GM23338 (cell line): Measurements from ENCODE around the gene PRPS2. TPM values are rescaled to one million over a fixed set of nuclear protein-coding genes. Genes with fewer than 3 reads are reported as not detected.

Experiments used
- ATAC-seq: fragments of 200-7000 bp; cut with Tn5 transposase; 3 replicates; pipeline ENCODE4 v1.9.1; 2020
- DNase-seq: peaks from one replicate; pipeline ENCODE4 v3.0.0-alpha.2; 2015; ENCODE audit warnings: low spot score
- H2AFZ ChIP-seq: fragments of 200-600 bp; sonication (generic); 2 replicates; pipeline ENCODE4 v1.8.0; 2016; ENCODE audit warnings: antibody characterized with exemption, mild to moderate bottlenecking, moderate library complexity
- H3F3A ChIP-seq: fragments of 200-600 bp; sonication (generic); replicated peaks from 2 replicates; pipeline ENCODE4 v1.8.0; 2017; ENCODE audit warnings: antibody characterized with exemption, mixed run types, low read depth
- H3K27ac ChIP-seq: fragments of 200-600 bp; sonication (generic); 2 replicates; pipeline ENCODE4 v1.6.1; 2016; ENCODE audit warnings: low read depth
- H3K27me3 ChIP-seq: fragments of 200-600 bp; sonication (generic); 2 replicates; pipeline ENCODE4 v1.8.0; 2016; ENCODE audit warnings: mild to moderate bottlenecking, mixed run types, moderate library complexity; ENCODE audit not compliant: insufficient read depth
- H3K36me3 ChIP-seq: fragments of 200-600 bp; sonication (generic); 2 replicates; pipeline ENCODE4 v1.8.0; 2016; ENCODE audit warnings: mild to moderate bottlenecking; ENCODE audit not compliant: insufficient read depth
- H3K4me1 ChIP-seq: fragments of 200-600 bp; sonication (generic); 2 replicates; pipeline ENCODE4 v1.8.0; 2016; ENCODE audit warnings: mild to moderate bottlenecking, moderate library complexity; ENCODE audit not compliant: insufficient read depth
- H3K4me2 ChIP-seq: fragments of 200-600 bp; sonication (generic); 2 replicates; pipeline ENCODE4 v1.7.1; 2017; ENCODE audit warnings: mixed run types
- H3K4me3 ChIP-seq: fragments of 200-600 bp; sonication (generic); 2 replicates; pipeline ENCODE4 v1.6.1; 2016; ENCODE audit warnings: mixed run types
- H3K79me2 ChIP-seq: fragments of 200-600 bp; sonication (generic); replicated peaks from 2 replicates; pipeline ENCODE4 v1.8.0; 2017; ENCODE audit warnings: mild to moderate bottlenecking; ENCODE audit not compliant: insufficient read depth
- H3K9me2 ChIP-seq: fragments of 200-600 bp; sonication (generic); 2 replicates; pipeline ENCODE4 v1.8.0; 2017; ENCODE audit not compliant: insufficient read depth
- H4K20me1 ChIP-seq: fragments of 200-600 bp; sonication (generic); replicated peaks from 2 replicates; pipeline ENCODE4 v1.8.0; 2017; ENCODE audit warnings: mild to moderate bottlenecking; ENCODE audit not compliant: insufficient read depth
- H3K27ac Mint-ChIP-seq: 2 replicates; pipeline ENCODE4 v1.8.0; 2020; ENCODE audit warnings: inconsistent platforms, mild to moderate bottlenecking, moderate library complexity, mixed read lengths
- H3K27me3 Mint-ChIP-seq: 3 replicates; pipeline ENCODE4 v1.8.0; 2022; ENCODE audit warnings: low read depth, mild to moderate bottlenecking, moderate library complexity, mixed read lengths, inconsistent platforms; ENCODE audit not compliant: insufficient read depth, poor library complexity
- H3K36me3 Mint-ChIP-seq: 3 replicates; pipeline ENCODE4 v1.8.0; 2021; ENCODE audit warnings: low read depth, mild to moderate bottlenecking, inconsistent platforms, moderate library complexity, mixed read lengths
- H3K4me1 Mint-ChIP-seq: 3 replicates; pipeline ENCODE4 v1.8.0; 2020; ENCODE audit warnings: mild to moderate bottlenecking, inconsistent platforms, mixed read lengths
- H3K4me3 Mint-ChIP-seq: 3 replicates; pipeline ENCODE4 v1.8.0; 2021; ENCODE audit warnings: moderate library complexity, mild to moderate bottlenecking, inconsistent platforms, mixed read lengths
- H3K9me3 Mint-ChIP-seq: 3 replicates; pipeline ENCODE4 v1.8.0; 2020; ENCODE audit warnings: moderate library complexity, mild to moderate bottlenecking, inconsistent platforms, mixed read lengths
- CREB1 ChIP-seq: fragments of 250-450 bp; sonication (Bioruptor Pico); IDR thresholded peaks from 2 replicates; pipeline ENCODE4 v1.5.0; 2020; ENCODE audit warnings: low read depth, mild to moderate bottlenecking, moderate library complexity
- EZH2 ChIP-seq: fragments of 200-600 bp; sonication (generic); IDR thresholded peaks from one replicate; pipeline ENCODE4 v1.8.0; 2017; ENCODE audit warnings: antibody characterized with exemption, mild to moderate bottlenecking, low read depth; ENCODE audit not compliant: unreplicated experiment
- EZH2phosphoT487 ChIP-seq: fragments of 200-600 bp; sonication (generic); IDR thresholded peaks from one replicate; pipeline ENCODE4 v1.8.1; 2018; ENCODE audit warnings: antibody characterized with exemption; ENCODE audit not compliant: unreplicated experiment
- NANOG ChIP-seq: IDR thresholded peaks from 2 replicates; pipeline ENCODE4 v1.6.1; 2016; ENCODE audit warnings: antibody characterized with exemption, borderline replicate concordance
- POLR2AphosphoS5 ChIP-seq: IDR thresholded peaks from 2 replicates; pipeline ENCODE4 v1.6.1; 2016; ENCODE audit warnings: antibody characterized with exemption, low read depth
- ZNF114 ChIP-seq: fragments of 250-450 bp; sonication (Bioruptor Pico); IDR thresholded peaks from 2 replicates; pipeline ENCODE4 v1.5.0; 2020; ENCODE audit warnings: mild to moderate bottlenecking, moderate library complexity
- ZNF331 ChIP-seq: fragments of 250-450 bp; sonication (Bioruptor Pico); IDR thresholded peaks from 2 replicates; pipeline ENCODE4 v1.5.0; 2020; ENCODE audit warnings: low read depth, mild to moderate bottlenecking, moderate library complexity
- polyA plus RNA-seq: library from polyadenylated mRNA; unstranded; fragments of >200 nt; fragmentation: Nextera tagmentation; extraction: Ambion mirVana; gene quantifications from 2 replicates; pipeline ENCODE4 v1.2.1, GENCODE V29; 2016
- total RNA-seq: library from RNA; depleted of rRNA; stranded (reverse); fragments of >200 nt; shearing (Covaris generic); gene quantifications from 2 replicates; pipeline ENCODE4 v1.2.3, GENCODE V29; 2014
- TF ChIP-seq, protein P1 (sequence below), 2 experiments: fragments of 200-600 bp in 1 of 2; sonication (generic) in 1 of 2; conservative IDR thresholded peaks; 2 replicates each; pipeline versions ENCODE4 v1.5.1 to v1.6.1; 2016 to 2017; ENCODE audit warnings: antibody characterized with exemption in 2 of 2, low read depth in 2 of 2, mild to moderate bottlenecking in 2 of 2, moderate library complexity in 1 of 2
- TF ChIP-seq, protein P2 (sequence below): IDR thresholded peaks from 2 replicates; pipeline ENCODE4 v1.6.1; 2016; ENCODE audit warnings: antibody characterized with exemption
- TF ChIP-seq, protein P3 (sequence below): fragments of 250-450 bp; sonication (Bioruptor Pico); IDR thresholded peaks from 2 replicates; pipeline ENCODE4 v1.5.0; 2020; ENCODE audit warnings: mild to moderate bottlenecking, moderate library complexity

Gene PRPS2
- total and polyA plus RNA-seq, 2 experiments from 2014 or later: 46.4 to 49.3 TPM

DNA sequence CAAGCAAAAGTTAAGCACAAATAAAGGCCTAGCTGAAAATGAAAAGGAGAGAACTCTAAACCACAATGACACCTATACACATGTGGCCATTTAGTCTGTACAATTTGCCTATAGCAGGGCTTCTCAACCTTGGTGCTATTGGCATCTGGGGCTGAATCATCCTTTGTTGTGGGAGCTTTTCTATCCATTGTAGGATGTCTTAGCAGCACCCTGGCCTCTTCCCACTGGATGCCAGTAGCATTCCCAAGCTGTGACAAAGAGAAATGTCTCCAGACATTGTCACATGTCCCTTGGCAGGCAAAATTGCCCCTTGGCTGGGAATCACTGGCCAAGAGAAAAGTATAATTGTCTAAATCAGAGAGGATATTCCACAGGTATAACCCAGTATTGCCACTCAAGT lies 13.5 kb upstream of the PRPS2 start:
- Mint-ChIP-seq H3K4me3 (no peak overlapping the region), H3K27me3 (peaks cover 1% of the 10 kb centered on the region), H3K9me3 (no peaks in the 10 kb centered on the region; the same call in 2 of the 3 replicates), H3K36me3 (no peaks in the 10 kb centered on the region), H3K4me1 (no peaks in the 10 kb centered on the region), H3K27ac (no peak overlapping the region)
- H3K36me3 ChIP-seq: no peaks in the 10 kb centered on the region
- H3F3A ChIP-seq: no peaks in the 10 kb centered on the region
- H3K4me3 ChIP-seq: no peak overlapping the region
- no peak for ATAC-seq
- H3K27me3 ChIP-seq: no peaks in the 10 kb centered on the region
- H4K20me1 ChIP-seq: no peaks in the 10 kb centered on the region
- H3K79me2 ChIP-seq: no peaks in the 10 kb centered on the region
- DNase-seq: no peak
- no peak overlapping the region for H3K4me2 ChIP-seq
- H3K9me2 ChIP-seq: no peaks in the 10 kb centered on the region
- TF ChIP-seq NANOG (no peak), ZNF114 (CRISPR knock-in tag) (no peak)
- no peak overlapping the region for H3K27ac ChIP-seq
- H3K4me1 ChIP-seq: no peaks in the 10 kb centered on the region
- no peak overlapping the region for H2AFZ ChIP-seq

DNA sequence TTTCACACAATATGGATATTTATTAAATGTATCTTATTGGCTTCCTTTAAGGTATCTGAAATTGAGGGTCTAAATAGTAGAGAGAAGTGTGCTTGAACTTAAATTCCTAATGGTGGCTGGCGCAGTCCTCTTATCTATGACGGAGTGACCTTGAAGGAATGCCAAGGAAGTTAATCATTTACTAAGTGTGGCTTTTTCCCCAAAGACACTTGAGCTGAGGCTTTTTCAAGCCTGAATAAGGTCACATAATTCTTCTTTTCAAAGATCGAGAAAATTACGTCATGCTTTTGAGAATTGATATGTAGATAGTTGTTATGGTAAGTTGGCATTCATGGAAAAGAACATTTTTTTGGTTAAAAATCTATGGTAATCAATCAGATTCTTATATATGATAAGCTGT lies 11.7 kb upstream of the PRPS2 start:
- no peak for ATAC-seq
- peaks cover 2% of the 10 kb centered on the region; the same call in 1 of the 3 replicates for H3K4me1 Mint-ChIP-seq
- no peak overlapping the region for H3K4me2 ChIP-seq
- TF ChIP-seq POLR2AphosphoS5 (no peak), EZH2phosphoT487 (no peak), CREB1 (CRISPR knock-in tag) (no peak), EZH2 (no peak), ZNF114 (CRISPR knock-in tag) (no peak), ZNF331 (CRISPR knock-in tag) (no peak)
- TF ChIP-seq, protein P1, sequence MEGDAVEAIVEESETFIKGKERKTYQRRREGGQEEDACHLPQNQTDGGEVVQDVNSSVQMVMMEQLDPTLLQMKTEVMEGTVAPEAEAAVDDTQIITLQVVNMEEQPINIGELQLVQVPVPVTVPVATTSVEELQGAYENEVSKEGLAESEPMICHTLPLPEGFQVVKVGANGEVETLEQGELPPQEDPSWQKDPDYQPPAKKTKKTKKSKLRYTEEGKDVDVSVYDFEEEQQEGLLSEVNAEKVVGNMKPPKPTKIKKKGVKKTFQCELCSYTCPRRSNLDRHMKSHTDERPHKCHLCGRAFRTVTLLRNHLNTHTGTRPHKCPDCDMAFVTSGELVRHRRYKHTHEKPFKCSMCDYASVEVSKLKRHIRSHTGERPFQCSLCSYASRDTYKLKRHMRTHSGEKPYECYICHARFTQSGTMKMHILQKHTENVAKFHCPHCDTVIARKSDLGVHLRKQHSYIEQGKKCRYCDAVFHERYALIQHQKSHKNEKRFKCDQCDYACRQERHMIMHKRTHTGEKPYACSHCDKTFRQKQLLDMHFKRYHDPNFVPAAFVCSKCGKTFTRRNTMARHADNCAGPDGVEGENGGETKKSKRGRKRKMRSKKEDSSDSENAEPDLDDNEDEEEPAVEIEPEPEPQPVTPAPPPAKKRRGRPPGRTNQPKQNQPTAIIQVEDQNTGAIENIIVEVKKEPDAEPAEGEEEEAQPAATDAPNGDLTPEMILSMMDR (conservative IDR thresholded peaks at IDR 0.05; ENCODE audit: low read depth in 2 of 2): no peak
- TF ChIP-seq, protein P2, sequence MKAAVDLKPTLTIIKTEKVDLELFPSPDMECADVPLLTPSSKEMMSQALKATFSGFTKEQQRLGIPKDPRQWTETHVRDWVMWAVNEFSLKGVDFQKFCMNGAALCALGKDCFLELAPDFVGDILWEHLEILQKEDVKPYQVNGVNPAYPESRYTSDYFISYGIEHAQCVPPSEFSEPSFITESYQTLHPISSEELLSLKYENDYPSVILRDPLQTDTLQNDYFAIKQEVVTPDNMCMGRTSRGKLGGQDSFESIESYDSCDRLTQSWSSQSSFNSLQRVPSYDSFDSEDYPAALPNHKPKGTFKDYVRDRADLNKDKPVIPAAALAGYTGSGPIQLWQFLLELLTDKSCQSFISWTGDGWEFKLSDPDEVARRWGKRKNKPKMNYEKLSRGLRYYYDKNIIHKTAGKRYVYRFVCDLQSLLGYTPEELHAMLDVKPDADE: no peak
- TF ChIP-seq, protein P3, sequence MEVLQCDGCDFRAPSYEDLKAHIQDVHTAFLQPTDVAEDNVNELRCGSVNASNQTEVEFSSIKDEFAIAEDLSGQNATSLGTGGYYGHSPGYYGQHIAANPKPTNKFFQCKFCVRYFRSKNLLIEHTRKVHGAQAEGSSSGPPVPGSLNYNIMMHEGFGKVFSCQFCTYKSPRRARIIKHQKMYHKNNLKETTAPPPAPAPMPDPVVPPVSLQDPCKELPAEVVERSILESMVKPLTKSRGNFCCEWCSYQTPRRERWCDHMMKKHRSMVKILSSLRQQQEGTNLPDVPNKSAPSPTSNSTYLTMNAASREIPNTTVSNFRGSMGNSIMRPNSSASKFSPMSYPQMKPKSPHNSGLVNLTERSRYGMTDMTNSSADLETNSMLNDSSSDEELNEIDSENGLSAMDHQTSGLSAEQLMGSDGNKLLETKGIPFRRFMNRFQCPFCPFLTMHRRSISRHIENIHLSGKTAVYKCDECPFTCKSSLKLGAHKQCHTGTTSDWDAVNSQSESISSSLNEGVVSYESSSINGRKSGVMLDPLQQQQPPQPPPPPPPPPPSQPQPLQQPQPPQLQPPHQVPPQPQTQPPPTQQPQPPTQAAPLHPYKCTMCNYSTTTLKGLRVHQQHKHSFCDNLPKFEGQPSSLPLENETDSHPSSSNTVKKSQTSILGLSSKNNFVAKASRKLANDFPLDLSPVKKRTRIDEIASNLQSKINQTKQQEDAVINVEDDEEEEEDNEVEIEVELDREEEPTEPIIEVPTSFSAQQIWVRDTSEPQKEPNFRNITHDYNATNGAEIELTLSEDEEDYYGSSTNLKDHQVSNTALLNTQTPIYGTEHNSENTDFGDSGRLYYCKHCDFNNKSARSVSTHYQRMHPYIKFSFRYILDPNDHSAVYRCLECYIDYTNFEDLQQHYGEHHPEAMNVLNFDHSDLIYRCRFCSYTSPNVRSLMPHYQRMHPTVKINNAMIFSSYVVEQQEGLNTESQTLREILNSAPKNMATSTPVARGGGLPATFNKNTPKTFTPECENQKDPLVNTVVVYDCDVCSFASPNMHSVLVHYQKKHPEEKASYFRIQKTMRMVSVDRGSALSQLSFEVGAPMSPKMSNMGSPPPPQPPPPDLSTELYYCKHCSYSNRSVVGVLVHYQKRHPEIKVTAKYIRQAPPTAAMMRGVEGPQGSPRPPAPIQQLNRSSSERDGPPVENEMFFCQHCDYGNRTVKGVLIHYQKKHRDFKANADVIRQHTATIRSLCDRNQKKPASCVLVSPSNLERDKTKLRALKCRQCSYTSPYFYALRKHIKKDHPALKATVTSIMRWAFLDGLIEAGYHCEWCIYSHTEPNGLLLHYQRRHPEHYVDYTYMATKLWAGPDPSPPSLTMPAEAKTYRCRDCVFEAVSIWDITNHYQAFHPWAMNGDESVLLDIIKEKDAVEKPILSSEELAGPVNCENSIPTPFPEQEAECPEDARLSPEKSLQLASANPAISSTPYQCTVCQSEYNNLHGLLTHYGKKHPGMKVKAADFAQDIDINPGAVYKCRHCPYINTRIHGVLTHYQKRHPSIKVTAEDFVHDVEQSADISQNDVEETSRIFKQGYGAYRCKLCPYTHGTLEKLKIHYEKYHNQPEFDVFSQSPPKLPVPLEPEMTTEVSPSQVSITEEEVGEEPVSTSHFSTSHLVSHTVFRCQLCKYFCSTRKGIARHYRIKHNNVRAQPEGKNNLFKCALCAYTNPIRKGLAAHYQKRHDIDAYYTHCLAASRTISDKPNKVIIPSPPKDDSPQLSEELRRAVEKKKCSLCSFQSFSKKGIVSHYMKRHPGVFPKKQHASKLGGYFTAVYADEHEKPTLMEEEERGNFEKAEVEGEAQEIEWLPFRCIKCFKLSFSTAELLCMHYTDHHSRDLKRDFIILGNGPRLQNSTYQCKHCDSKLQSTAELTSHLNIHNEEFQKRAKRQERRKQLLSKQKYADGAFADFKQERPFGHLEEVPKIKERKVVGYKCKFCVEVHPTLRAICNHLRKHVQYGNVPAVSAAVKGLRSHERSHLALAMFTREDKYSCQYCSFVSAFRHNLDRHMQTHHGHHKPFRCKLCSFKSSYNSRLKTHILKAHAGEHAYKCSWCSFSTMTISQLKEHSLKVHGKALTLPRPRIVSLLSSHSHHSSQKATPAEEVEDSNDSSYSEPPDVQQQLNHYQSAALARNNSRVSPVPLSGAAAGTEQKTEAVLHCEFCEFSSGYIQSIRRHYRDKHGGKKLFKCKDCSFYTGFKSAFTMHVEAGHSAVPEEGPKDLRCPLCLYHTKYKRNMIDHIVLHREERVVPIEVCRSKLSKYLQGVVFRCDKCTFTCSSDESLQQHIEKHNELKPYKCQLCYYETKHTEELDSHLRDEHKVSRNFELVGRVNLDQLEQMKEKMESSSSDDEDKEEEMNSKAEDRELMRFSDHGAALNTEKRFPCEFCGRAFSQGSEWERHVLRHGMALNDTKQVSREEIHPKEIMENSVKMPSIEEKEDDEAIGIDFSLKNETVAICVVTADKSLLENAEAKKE (CRISPR knock-in tag): no peak

More for the DNA sequence above, 11.7 kb upstream of the PRPS2 start:
- Histone ChIP-seq H3K4me3 (no peak overlapping the region), H3K36me3 (no peaks in the 10 kb centered on the region), H3K4me1 (no peaks in the 10 kb centered on the region), H4K20me1 (no peaks in the 10 kb centered on the region), H3F3A (no peaks in the 10 kb centered on the region), H3K9me2 (no peaks in the 10 kb centered on the region), H2AFZ (no peak overlapping the region), H3K27me3 (no peaks in the 10 kb centered on the region), H3K79me2 (no peaks in the 10 kb centered on the region), H3K27ac (no peak overlapping the region)
- Mint-ChIP-seq H3K27me3 (peaks cover 1% of the 10 kb centered on the region), H3K36me3 (no peaks in the 10 kb centered on the region), H3K4me3 (no peak overlapping the region), H3K9me3 (no peaks in the 10 kb centered on the region; the same call in 2 of the 3 replicates), H3K27ac (no peak overlapping the region)
- DNase-seq: no peak
